Measurements from ENCODE around the gene AGPAT3. TPM values are rescaled to one million over a fixed set of nuclear protein-coding genes. Genes with fewer than 3 reads are reported as not detected.

Gene AGPAT3
- total RNA-seq, 1 donor from 2014 or later = 7.8 TPM

- no peaks in the 10 kb centered on the region for H3F3A ChIP-seq (ENCODE audit: low read depth)
- Mint-ChIP-seq H3K36me3 (no peaks in the 10 kb centered on the region), H3K9me3 (peaks cover 5% of the 10 kb centered on the region), H3K4me1 (peaks cover 5% of the 10 kb centered on the region), H3K4me3 (no peak overlapping the region), H3K27ac (no peak overlapping the region), H3K27me3 (ENCODE audit: insufficient read depth, low read depth) (peaks cover 2% of the 10 kb centered on the region)
- no peaks in the 10 kb centered on the region for H3K9me3 ChIP-seq (ENCODE audit: low read depth)
- no peaks in the 10 kb centered on the region for H4K20me1 ChIP-seq (ENCODE audit: low read depth)
- no peaks in the 10 kb centered on the region for H3K27me3 ChIP-seq
- no peaks in the 10 kb centered on the region for H3K79me2 ChIP-seq (ENCODE audit: low read depth)
- DNase-seq (ENCODE audit: low spot score) = no peak
- no peak for TF ChIP-seq CTCF (IDR thresholded peaks at IDR 0.05)
- TF ChIP-seq EZH2phosphoT487 (IDR thresholded peaks at IDR 0.05) = no peak
- no peak for TF ChIP-seq EZH2 (IDR thresholded peaks at IDR 0.05)
- no peak overlapping the region for H3K4me2 ChIP-seq
- H3K36me3 ChIP-seq = no peaks in the 10 kb centered on the region
- no peak overlapping the region for H3K4me3 ChIP-seq
- no peak overlapping the region for H2AFZ ChIP-seq (replicated peaks)
- peaks cover 6% of the 10 kb centered on the region for H3K4me1 ChIP-seq
- H3K27ac ChIP-seq = no peak overlapping the region
- no peak overlapping the region for H3K9ac ChIP-seq
Observed at GRCh38 chr21:43825242-43825935, 39.6 kb upstream of the AGPAT3 start.

GRCh38 chr21:43825936-43826622 lies 38.9 kb upstream of the AGPAT3 start:
- H3K27me3 Mint-ChIP-seq (ENCODE audit: insufficient read depth, low read depth) = peaks cover 2% of the 10 kb centered on the region
- peak; percentile 43 for DNase-seq (ENCODE audit: low spot score)
- peaks cover 5% of the 10 kb centered on the region for H3K4me1 Mint-ChIP-seq
- Histone ChIP-seq H3K4me3 (no peak overlapping the region), H3K27ac (no peak overlapping the region), H3F3A (ENCODE audit: low read depth) (no peaks in the 10 kb centered on the region), H3K4me2 (peak overlapping the region; percentile 35), H4K20me1 (ENCODE audit: low read depth) (no peaks in the 10 kb centered on the region), H3K79me2 (ENCODE audit: low read depth) (no peaks in the 10 kb centered on the region), H3K36me3 (no peaks in the 10 kb centered on the region), H3K4me1 (peaks cover 6% of the 10 kb centered on the region), H3K27me3 (no peaks in the 10 kb centered on the region), H3K9me3 (ENCODE audit: low read depth) (no peaks in the 10 kb centered on the region), H2AFZ (replicated peaks) (peak overlapping the region; percentile 44), H3K9ac (no peak overlapping the region)
- H3K4me3 Mint-ChIP-seq = no peak overlapping the region
- TF ChIP-seq EZH2 (IDR thresholded peaks at IDR 0.05) = no peak
- peak; percentile 21 for TF ChIP-seq CTCF (IDR thresholded peaks at IDR 0.05)
- no peak overlapping the region for H3K27ac Mint-ChIP-seq
- H3K9me3 Mint-ChIP-seq = peaks cover 4% of the 10 kb centered on the region
- no peaks in the 10 kb centered on the region for H3K36me3 Mint-ChIP-seq

GRCh38 chr21:43826623-43826974 lies 38.4 kb upstream of the AGPAT3 start:
- H3K9me3 Mint-ChIP-seq = peaks cover 3% of the 10 kb centered on the region
- H3K4me1 ChIP-seq = peaks cover 6% of the 10 kb centered on the region
- H3K27me3 ChIP-seq = no peaks in the 10 kb centered on the region
- no peaks in the 10 kb centered on the region for H3K79me2 ChIP-seq (ENCODE audit: low read depth)
- peaks cover under 1% of the 10 kb centered on the region for H3K27me3 Mint-ChIP-seq (ENCODE audit: insufficient read depth, low read depth)
- H3K9ac ChIP-seq = no peak overlapping the region
- H3K36me3 Mint-ChIP-seq = no peaks in the 10 kb centered on the region
- no peaks in the 10 kb centered on the region for H3F3A ChIP-seq (ENCODE audit: low read depth)
- H3K27ac Mint-ChIP-seq = no peak overlapping the region
- H3K4me2 ChIP-seq = peak overlapping the region; percentile 35
- no peaks in the 10 kb centered on the region for H3K36me3 ChIP-seq
- H2AFZ ChIP-seq (replicated peaks) = peak overlapping the region; percentile 44
- TF ChIP-seq CTCF (IDR thresholded peaks at IDR 0.05) = no peak
- no peak for TF ChIP-seq EZH2 (IDR thresholded peaks at IDR 0.05)
- TF ChIP-seq EZH2phosphoT487 (IDR thresholded peaks at IDR 0.05) = no peak
- H3K27ac ChIP-seq = no peak overlapping the region
- no peaks in the 10 kb centered on the region for H3K9me3 ChIP-seq (ENCODE audit: low read depth)
- peaks cover 5% of the 10 kb centered on the region for H3K4me1 Mint-ChIP-seq
- H4K20me1 ChIP-seq (ENCODE audit: low read depth) = no peaks in the 10 kb centered on the region
- no peak overlapping the region for H3K4me3 Mint-ChIP-seq
- no peak overlapping the region for H3K4me3 ChIP-seq
- no peak for DNase-seq (ENCODE audit: low spot score)
